ENCODE results near the gene IGLL5.

IGLL5 gene

DNA sequence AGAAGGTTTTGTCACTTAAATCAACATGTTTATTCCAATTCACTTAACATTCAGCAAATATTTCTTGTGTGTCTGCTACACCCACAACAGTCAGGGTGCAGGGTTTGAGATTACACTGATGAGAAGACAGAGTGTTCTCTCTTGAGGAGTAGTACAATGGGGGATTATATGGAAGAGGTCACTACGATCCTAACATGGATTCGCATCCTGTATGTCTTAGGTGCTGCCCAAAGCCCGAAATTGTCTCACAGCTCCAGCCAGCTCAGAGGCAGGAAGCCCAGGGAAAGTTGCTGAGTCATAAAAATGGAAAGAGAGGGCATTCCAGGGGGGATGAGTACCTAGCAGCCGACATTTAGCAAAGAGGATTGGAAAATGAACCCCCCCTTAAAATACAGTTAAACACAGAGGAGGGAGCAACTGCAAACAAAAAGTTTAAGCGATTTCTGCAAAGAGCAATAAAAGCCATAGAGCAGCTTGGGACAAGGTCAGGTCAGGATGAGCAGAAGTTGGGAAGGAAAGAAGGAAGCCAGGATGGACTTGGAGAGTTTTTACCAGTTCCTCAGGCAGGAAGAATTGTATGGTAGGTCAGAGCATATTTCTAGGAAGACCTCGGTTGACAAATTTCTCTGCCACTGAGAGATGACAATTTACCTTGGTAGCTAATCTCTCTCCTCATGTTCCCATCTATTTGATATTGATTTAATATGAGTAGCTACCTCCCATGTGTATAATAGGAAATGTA, 49.5 kb downstream of the IGLL5 start:
- TF ChIP-seq, protein P1, sequence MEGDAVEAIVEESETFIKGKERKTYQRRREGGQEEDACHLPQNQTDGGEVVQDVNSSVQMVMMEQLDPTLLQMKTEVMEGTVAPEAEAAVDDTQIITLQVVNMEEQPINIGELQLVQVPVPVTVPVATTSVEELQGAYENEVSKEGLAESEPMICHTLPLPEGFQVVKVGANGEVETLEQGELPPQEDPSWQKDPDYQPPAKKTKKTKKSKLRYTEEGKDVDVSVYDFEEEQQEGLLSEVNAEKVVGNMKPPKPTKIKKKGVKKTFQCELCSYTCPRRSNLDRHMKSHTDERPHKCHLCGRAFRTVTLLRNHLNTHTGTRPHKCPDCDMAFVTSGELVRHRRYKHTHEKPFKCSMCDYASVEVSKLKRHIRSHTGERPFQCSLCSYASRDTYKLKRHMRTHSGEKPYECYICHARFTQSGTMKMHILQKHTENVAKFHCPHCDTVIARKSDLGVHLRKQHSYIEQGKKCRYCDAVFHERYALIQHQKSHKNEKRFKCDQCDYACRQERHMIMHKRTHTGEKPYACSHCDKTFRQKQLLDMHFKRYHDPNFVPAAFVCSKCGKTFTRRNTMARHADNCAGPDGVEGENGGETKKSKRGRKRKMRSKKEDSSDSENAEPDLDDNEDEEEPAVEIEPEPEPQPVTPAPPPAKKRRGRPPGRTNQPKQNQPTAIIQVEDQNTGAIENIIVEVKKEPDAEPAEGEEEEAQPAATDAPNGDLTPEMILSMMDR (IDR thresholded peaks at IDR 0.05), result no peak

GRCh38 chr22:22937894-22938480, 50.4 kb downstream of the IGLL5 start:
- TF ChIP-seq, protein P1 (IDR thresholded peaks at IDR 0.05), result no peak

DNA sequence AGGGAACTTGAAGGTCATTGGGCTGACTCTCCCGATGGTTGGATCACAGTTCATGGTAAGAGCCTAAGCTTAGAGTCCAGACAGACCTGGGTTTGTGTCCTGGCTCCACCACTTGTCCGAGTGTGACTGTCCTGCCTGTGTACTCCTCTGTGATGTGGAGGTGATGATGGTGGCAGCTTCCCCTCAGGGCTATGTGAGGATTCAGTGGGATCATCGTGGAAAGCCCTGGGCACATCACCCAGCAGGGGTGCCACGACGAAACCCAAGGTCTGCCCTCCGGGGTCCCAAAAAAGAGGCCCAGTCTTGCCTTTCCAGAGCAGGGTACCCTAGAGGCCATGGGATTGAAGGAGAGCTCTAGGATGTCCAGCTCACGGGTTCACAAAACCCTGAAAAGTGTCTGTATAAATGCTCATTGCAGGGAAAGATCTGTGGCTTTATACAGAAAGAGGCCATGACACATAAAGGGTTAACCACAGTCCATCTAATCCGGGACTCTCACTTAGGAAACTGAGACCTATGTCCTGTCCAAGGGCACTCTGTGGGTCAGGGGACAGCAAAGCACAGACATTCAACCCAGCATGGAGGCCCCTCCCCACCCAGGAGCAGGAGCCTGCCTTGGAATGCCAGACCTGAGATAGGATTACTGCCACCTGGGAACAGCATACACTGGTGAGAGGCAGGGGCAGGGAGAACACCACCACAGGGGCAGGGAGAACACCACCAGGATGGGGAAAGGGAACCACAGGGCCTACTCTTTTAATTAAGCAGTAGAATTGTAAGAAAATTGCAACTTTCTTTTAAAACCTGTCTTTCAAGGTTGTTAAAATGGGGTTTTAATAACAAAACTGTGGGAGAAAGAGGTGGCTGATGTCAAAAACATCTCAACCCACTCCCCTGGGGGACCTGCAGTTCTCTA, 51.3 kb downstream of the IGLL5 start:
- TF ChIP-seq, protein P1 (IDR thresholded peaks at IDR 0.05), result no peak

GRCh38 chr22:22939588-22940368, 52.2 kb downstream of the IGLL5 start:
- TF ChIP-seq, protein P1 (IDR thresholded peaks at IDR 0.05), result no peak

- TF ChIP-seq, protein P1 (IDR thresholded peaks at IDR 0.05), result no peak
These were observed 53.5 kb downstream of the IGLL5 start for GRCh38 chr22:22940961-22941605.

GRCh38 chr22:22941831-22942510, 54.4 kb downstream of the IGLL5 start:
- TF ChIP-seq, protein P1 (IDR thresholded peaks at IDR 0.05), result no peak
